Psoas muscle (tissue), 8 donors: ENCODE measurements around the gene PLB1. TPM values are rescaled to one million over a fixed set of nuclear protein-coding genes. Genes with fewer than 3 reads are reported as not detected.
A peak's percentile ranks its signal among the peaks of the same experiment; 100 is the strongest.

Experiments
- ATAC-seq, 4 donors: fragments of 200-7000 bp; cut with Tn5 transposase; one replicate each; pipeline ENCODE4 v1.9.1; 2020; ENCODE audit warnings: moderate library complexity in 3 of 4, mild to moderate bottlenecking in 2 of 4
- DNase-seq, 2 donors: peaks; one replicate each; pipeline ENCODE4 v3.0.0-alpha.2; 2020
- H3K27ac ChIP-seq: fragments of 200-600 bp; one replicate; pipeline ENCODE4 v1.8.0; 2022
- H3K27me3 ChIP-seq, 3 donors: fragments of 200-600 bp in 1 of 3; one replicate each; pipeline versions ENCODE4 v1.6.1 to v1.8.0; 2013 to 2022; ENCODE audit warnings: low read length in 2 of 3, mild to moderate bottlenecking in 2 of 3, moderate library complexity in 1 of 3; ENCODE audit not compliant: insufficient read depth in 3 of 3
- H3K36me3 ChIP-seq, 2 donors: fragments of 200-600 bp in 1 of 2; one replicate each; pipeline versions ENCODE4 v1.6.1 to v1.8.0; 2013 to 2022; ENCODE audit warnings: low read depth in 1 of 2, mild to moderate bottlenecking in 1 of 2, moderate library complexity in 1 of 2; ENCODE audit not compliant: insufficient read depth in 1 of 2
- H3K4me1 ChIP-seq: fragments of 200-600 bp; one replicate; pipeline ENCODE4 v1.8.0; 2022
- H3K4me3 ChIP-seq: fragments of 200-600 bp; one replicate; pipeline ENCODE4 v1.8.0; 2022; ENCODE audit warnings: mild to moderate bottlenecking
- H3K9me3 ChIP-seq: fragments of 200-600 bp; one replicate; pipeline ENCODE4 v1.8.0; 2022
- WGBS, 3 donors: extraction: QIAGEN DNeasy Blood & Tissue Kit; methylation state at CpG; one replicate each; pipeline versions ENCODE4 v1.1.6 to v1.1.7; 2013; 5-methylcytosine and 5-hydroxymethylcytosine counted together
- intact Hi-C, 2 donors: fragments of 100-400 bp; cut with DNase I; formaldehyde crosslinking; loops; one replicate each; pipeline versions ENCODE4 v1.11.0 to v1.14.2; 2022
- polyA plus RNA-seq, 3 donors: library from polyadenylated mRNA; stranded (reverse); fragments of 200-250 nt; gene quantifications; one replicate each; pipeline ENCODE4 v1.2.3, GENCODE V29; 2013
- total RNA-seq, 4 donors: library from RNA; stranded (reverse); fragmentation: NEBNext Ultra II Directional in 2 of 4; extraction: Animal tissue kit (Norgen Biotek cat#: 25700) in 2 of 4; gene quantifications; one replicate each; pipeline versions ENCODE4 v1.2.1 to v1.2.4, GENCODE V29; 2021 to 2023
- TF ChIP-seq, protein P1 (sequence below): fragments of 200-600 bp; IDR thresholded peaks from one replicate; pipeline ENCODE4 v1.8.0; 2022; ENCODE audit warnings: antibody characterized with exemption
- donor health status: healthy with polysubstance abuse.
- donor health status: DM: no; HTN: no; CAD: no; lungs with moderate emphysema.
- donor health status: Bipolar disorder and iron deficiency.
- donor health status: healthy.
- donor health status: DM: yes; HTN: yes; CAD: no.
- donor health status: DM: no; HTN: no; CAD: no.
- donor health status: DM: no; HTN: no; CAD: no.
- donor health status: DM: yes; HTN: yes; CAD: no.

Gene PLB1
- total and polyA plus RNA-seq, 7 donors: 0.63 to 4.9 (median 1.7) TPM

DNA sequence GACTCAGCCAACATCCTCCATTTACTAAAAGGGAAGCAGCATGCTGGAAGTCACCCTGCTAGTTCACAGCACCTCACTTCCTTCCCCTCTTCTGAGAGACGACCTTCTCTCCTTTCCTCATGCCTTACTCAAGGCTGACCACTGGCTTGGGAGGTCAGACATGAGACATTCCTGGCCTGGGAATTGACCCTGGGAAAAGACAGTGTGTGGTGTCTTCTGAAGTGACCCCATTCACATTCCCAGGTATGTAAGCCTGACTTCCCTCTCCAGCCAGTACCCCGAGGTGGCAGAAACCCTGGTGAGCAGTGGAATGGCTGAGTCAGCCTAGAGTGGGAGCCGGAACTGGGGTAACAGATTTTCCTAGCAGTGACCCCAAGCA is 92.4 kb downstream of the PLB1 start:
- Histone ChIP-seq H3K27me3 (no peaks in the 10 kb centered on the region), H3K4me1 (peaks cover 44% of the 10 kb centered on the region), H3K4me3 (no peak overlapping the region), H3K9me3 (no peaks in the 10 kb centered on the region), H3K36me3 (no peaks in the 10 kb centered on the region), H3K27ac (peak overlapping the region; percentile 97)
- intact Hi-C loops: no loop called here
- DNase-seq (no peak), ATAC-seq (peak in 1 of 4 donors; percentile 1)
- 10 to 25% (median 18%) methylated on average over 3 of the region's 3 CpGs for WGBS, 3 donors
- TF ChIP-seq, protein P1, sequence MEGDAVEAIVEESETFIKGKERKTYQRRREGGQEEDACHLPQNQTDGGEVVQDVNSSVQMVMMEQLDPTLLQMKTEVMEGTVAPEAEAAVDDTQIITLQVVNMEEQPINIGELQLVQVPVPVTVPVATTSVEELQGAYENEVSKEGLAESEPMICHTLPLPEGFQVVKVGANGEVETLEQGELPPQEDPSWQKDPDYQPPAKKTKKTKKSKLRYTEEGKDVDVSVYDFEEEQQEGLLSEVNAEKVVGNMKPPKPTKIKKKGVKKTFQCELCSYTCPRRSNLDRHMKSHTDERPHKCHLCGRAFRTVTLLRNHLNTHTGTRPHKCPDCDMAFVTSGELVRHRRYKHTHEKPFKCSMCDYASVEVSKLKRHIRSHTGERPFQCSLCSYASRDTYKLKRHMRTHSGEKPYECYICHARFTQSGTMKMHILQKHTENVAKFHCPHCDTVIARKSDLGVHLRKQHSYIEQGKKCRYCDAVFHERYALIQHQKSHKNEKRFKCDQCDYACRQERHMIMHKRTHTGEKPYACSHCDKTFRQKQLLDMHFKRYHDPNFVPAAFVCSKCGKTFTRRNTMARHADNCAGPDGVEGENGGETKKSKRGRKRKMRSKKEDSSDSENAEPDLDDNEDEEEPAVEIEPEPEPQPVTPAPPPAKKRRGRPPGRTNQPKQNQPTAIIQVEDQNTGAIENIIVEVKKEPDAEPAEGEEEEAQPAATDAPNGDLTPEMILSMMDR: no peak

DNA sequence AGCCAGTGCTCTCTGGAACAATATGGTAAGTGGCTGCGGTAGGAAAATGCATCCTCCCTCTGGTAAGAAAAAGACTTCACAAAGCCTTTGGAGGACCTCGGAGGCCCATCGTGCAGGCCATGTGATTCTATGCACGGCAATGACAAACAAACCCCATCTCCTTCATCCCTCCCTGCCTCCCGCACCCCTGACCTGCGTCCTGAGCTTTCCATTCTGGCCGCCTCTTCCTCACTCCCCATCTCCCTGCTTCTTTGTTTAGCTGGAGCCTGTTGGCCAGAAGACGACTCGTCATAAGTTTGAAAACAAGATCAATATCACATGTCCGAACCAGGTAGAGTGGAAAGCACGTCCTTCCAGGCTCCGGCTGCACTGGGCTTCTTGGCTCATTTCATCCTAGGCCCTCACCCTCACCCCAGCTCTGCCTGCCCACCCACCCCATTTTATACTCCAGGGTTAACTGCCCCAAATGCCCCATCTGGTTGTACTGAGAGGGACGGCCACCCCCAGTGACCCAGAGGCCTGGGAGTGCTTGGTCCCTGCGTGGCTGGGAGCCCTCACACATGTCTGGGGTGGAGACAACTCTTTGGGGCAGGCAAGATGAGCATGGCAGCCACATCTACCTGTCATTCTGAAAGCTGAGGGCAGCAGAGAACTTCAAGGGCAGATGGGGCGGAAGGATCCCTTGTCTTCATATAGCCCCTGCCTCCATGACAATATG is 94.0 kb downstream of the PLB1 start:
- intact Hi-C loops: loop anchor here in 1 of 2 donors (10.0 kb wide), 1 partner anchor 125 kb away; no protein-coding TSS in a partner anchor
- ATAC-seq: no peak
- Histone ChIP-seq H3K9me3 (no peaks in the 10 kb centered on the region), H3K27ac (peak overlapping the region; percentile 97), H3K4me3 (no peak overlapping the region), H3K27me3 (no peaks in the 10 kb centered on the region), H3K36me3 (no peaks in the 10 kb centered on the region), H3K4me1 (peaks cover 41% of the 10 kb centered on the region)
- WGBS, 3 donors: 91 to 93% (median 92%) methylated on average over 15 of the region's 15 CpGs
- no peak for DNase-seq
- TF ChIP-seq, protein P1: no peak

DNA sequence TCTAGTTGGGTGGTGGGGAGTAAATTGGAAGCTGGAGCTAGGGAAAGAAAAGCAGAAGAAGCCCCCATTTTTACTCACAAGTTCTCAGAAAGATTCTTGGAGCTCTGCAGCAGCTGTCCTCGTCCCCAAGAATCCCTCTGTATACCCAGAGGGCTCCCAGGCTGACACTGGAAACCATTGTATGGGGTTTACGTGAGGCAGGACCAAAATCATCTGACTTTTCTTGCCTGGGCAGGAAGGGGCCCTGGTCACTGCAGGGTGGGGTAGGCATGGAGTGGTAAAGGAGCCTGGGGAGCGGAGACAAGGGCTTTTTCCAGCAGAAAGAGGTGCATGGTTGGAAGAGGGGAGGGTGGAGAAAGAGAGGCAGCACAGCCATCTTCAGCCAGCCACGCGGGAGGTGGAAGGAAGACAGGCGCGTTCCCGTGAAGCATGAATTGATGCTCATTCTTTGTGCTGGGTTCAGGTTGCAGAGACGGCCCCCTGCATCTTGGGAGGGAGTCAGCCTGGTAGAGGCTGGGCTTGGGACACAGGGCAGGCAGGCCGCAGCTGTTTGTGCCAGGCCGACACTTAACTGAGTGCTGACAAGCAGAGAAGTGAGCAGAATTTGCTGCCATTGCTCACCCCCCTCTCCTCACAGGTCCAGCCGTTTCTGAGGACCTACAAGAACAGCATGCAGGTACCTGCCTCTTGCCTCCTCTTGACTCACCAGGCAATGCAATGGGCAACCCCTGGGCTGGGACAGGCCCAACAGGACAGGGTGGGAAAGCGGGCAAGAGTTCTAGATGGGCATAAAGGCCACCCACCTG is 94.8 kb downstream of the PLB1 start:
- Histone ChIP-seq H3K4me3 (no peak overlapping the region), H3K27ac (no peak overlapping the region), H3K27me3 (no peaks in the 10 kb centered on the region), H3K4me1 (peaks cover 40% of the 10 kb centered on the region), H3K36me3 (no peaks in the 10 kb centered on the region), H3K9me3 (no peaks in the 10 kb centered on the region)
- TF ChIP-seq, protein P1: no peak
- intact Hi-C loops: loop anchor here in 1 of 2 donors (10.0 kb wide), 1 partner anchor 124 kb away; no protein-coding TSS in a partner anchor
- no peak for ATAC-seq
- WGBS, 3 donors: 69 to 77% (median 73%) methylated on average over 12 to 13 of the region's 13 CpGs
- no peak for DNase-seq

DNA sequence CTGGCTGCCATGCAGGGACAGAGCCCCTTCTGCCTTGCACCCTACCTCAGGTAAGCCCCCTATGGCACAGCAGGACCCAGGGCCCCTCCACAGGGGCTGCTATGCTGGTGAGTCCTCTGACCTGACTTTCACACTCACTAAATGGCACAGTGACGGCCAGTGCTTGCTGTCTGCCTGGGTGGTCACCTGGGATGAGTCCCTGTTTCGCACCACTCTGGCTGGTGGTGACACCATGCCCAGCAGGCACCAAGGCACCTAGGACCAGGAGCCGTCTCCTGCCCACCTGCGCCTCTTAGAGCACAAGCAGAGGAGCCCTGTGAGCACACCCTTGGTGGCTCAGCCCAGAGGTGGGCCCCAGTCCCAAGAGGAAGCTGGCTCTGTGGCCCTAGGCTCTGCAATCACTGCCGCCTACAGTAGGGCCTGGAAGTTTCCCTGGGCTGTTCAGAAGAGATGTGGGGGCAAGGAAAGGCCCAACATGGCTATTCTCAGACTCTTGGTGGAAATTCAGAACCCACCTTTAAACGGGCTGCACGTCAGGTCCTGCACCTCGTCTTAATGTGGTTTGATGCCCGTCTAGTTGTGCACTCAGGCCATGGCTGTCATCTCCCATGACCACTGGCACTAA is 96.0 kb downstream of the PLB1 start:
- Histone ChIP-seq H3K9me3 (no peaks in the 10 kb centered on the region), H3K27me3 (no peaks in the 10 kb centered on the region), H3K27ac (no peak overlapping the region), H3K36me3 (no peaks in the 10 kb centered on the region), H3K4me3 (no peak overlapping the region), H3K4me1 (peaks cover 40% of the 10 kb centered on the region)
- TF ChIP-seq, protein P1: no peak
- ATAC-seq: no peak
- WGBS, 3 donors: 81 to 94% (median 92%) methylated on average over 9 of the region's 9 CpGs
- intact Hi-C loops: loop anchor here (2.0 to 10.0 kb wide), 2 partner anchors 123 to 165 kb away; no protein-coding TSS in a partner anchor
- DNase-seq: no peak
